ENCODE data around the gene KAZN. TPM values are rescaled to one million over a fixed set of nuclear protein-coding genes. Genes with fewer than 3 reads are reported as not detected.

Gene KAZN
- polyA plus RNA-seq, 1 of the 3 experiments (the other 2 are of a cell fraction), result 6.8 TPM

DNA sequence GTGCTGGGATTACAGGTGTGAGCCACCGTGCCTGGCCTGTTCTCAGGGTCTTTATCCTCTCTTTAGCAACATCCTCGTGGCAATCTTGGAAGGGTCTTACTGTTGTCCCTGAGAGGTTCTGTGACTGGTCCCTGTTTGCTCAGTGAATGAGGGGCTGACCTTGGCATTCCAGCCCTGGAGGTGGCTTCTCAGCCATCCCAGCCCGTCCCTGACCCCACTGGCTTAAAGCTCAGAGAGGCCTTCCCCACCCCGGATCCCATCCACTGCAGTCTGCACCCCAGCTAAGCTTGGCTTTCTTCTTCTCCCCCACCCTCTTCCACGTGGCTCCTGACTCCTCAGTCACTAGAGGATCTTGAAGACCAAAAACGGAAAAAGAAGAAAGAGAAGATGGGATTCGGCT, 466.8 kb downstream of the KAZN start:
- H2AFZ ChIP-seq (ENCODE audit: low read depth), result no peak overlapping the region
- no peaks in the 10 kb centered on the region for H3K27me3 ChIP-seq (ENCODE audit: insufficient read depth)
- no peak overlapping the region for H3K9ac ChIP-seq
- ChIA-PET CTCF (interaction anchor here (2.3 kb wide), 1 partner anchor 18 kb away, joined by 7 read pairs; no protein-coding TSS in a partner anchor), POLR2A (no interaction called here)
- no peaks in the 10 kb centered on the region for H3K9me2 ChIP-seq
- no peaks in the 10 kb centered on the region for H3K4me1 ChIP-seq (ENCODE audit: control insufficient read depth in 1 of 2, insufficient read depth in 2 of 2, low read depth in 1 of 2, low read length in 1 of 2)
- H3K4me2 ChIP-seq, result no peak overlapping the region
- H3K27ac ChIP-seq (ENCODE audit: low read depth in 2 of 2, low read length in 1 of 2), result no peak overlapping the region
- no peaks in the 10 kb centered on the region for H3K79me2 ChIP-seq (ENCODE audit: insufficient read depth)
- peaks cover 16 to 54% of the 10 kb centered on the region in 2 experiments for H3K36me3 ChIP-seq (replicated peaks in 1 of 2; ENCODE audit: control insufficient read depth in 1 of 2, insufficient read depth in 2 of 2, low read length in 1 of 2)
- no peaks in the 10 kb centered on the region for H3F3A ChIP-seq (replicated peaks; ENCODE audit: insufficient read depth)
- no peak for TF ChIP-seq RCOR1 (IDR thresholded peaks at IDR 0.05; ENCODE audit: low read length)
- no peak for TF ChIP-seq RFX5 (IDR thresholded peaks at IDR 0.05; ENCODE audit: low read length)
- TF ChIP-seq YY1 (IDR thresholded peaks at IDR 0.05; ENCODE audit: low read depth), result no peak
- no peak for TF ChIP-seq FOSL2 (IDR thresholded peaks at IDR 0.05; ENCODE audit: borderline replicate concordance, low read depth)
- TF ChIP-seq TAF1 (IDR thresholded peaks at IDR 0.05; ENCODE audit: borderline replicate concordance, low read depth, low read length), result no peak
- TF ChIP-seq POLR2AphosphoS5 (IDR thresholded peaks at IDR 0.05; ENCODE audit: low read depth, low read length), result no peak
- TF ChIP-seq FOXM1 (IDR thresholded peaks at IDR 0.05; ENCODE audit: low read depth), result no peak
- TF ChIP-seq, protein P1, sequence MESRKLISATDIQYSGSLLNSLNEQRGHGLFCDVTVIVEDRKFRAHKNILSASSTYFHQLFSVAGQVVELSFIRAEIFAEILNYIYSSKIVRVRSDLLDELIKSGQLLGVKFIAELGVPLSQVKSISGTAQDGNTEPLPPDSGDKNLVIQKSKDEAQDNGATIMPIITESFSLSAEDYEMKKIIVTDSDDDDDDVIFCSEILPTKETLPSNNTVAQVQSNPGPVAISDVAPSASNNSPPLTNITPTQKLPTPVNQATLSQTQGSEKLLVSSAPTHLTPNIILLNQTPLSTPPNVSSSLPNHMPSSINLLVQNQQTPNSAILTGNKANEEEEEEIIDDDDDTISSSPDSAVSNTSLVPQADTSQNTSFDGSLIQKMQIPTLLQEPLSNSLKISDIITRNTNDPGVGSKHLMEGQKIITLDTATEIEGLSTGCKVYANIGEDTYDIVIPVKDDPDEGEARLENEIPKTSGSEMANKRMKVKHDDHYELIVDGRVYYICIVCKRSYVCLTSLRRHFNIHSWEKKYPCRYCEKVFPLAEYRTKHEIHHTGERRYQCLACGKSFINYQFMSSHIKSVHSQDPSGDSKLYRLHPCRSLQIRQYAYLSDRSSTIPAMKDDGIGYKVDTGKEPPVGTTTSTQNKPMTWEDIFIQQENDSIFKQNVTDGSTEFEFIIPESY (IDR thresholded peaks at IDR 0.05; ENCODE audit: borderline replicate concordance, low read depth), result no peak
- TF ChIP-seq, protein P2, sequence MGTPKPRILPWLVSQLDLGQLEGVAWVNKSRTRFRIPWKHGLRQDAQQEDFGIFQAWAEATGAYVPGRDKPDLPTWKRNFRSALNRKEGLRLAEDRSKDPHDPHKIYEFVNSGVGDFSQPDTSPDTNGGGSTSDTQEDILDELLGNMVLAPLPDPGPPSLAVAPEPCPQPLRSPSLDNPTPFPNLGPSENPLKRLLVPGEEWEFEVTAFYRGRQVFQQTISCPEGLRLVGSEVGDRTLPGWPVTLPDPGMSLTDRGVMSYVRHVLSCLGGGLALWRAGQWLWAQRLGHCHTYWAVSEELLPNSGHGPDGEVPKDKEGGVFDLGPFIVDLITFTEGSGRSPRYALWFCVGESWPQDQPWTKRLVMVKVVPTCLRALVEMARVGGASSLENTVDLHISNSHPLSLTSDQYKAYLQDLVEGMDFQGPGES (IDR thresholded peaks at IDR 0.05; ENCODE audit: low read depth, low read length), result no peak
- TF ChIP-seq, protein P3, sequence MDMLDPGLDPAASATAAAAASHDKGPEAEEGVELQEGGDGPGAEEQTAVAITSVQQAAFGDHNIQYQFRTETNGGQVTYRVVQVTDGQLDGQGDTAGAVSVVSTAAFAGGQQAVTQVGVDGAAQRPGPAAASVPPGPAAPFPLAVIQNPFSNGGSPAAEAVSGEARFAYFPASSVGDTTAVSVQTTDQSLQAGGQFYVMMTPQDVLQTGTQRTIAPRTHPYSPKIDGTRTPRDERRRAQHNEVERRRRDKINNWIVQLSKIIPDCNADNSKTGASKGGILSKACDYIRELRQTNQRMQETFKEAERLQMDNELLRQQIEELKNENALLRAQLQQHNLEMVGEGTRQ (IDR thresholded peaks at IDR 0.05; ENCODE audit: borderline replicate concordance, low read depth, low read length), result no peak
- no peak for DNase-seq
- H3K9me3 ChIP-seq, result no peaks in the 10 kb centered on the region
- no peak overlapping the region for H3K4me3 ChIP-seq (ENCODE audit: low read depth in 2 of 2, low read length in 1 of 2)
- 86% methylated on average over 7 of the region's 7 CpGs for WGBS (ENCODE audit: low lambda C conversion rate)
- no peaks in the 10 kb centered on the region for H4K20me1 ChIP-seq (ENCODE audit: insufficient read depth)

DNA sequence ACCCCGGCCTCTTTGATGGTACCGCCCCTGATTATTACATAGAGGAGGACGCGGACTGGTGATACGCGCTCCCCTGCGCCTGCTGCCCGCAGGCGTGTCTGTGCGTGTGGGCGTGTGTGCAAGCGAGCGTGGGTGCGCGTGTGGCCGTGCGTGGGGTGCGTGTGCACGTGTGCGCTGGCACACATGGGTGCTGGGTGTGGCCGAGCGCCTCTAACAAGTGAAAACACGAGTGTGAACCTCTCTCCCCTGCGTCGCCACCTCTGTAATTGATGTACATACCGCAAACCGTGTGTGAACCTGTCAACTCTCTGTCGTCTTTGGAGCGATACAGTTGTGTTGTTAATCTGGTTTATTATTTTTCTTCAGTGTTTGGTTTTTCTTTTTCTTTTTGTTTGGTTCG, 467.3 kb downstream of the KAZN start:
- no peaks in the 10 kb centered on the region for H3K27me3 ChIP-seq (ENCODE audit: insufficient read depth)
- no peak overlapping the region for H3K9ac ChIP-seq
- H3K9me3 ChIP-seq, result no peaks in the 10 kb centered on the region
- no peaks in the 10 kb centered on the region for H4K20me1 ChIP-seq (ENCODE audit: insufficient read depth)
- peaks cover 16 to 50% of the 10 kb centered on the region in 2 experiments for H3K36me3 ChIP-seq (replicated peaks in 1 of 2; ENCODE audit: control insufficient read depth in 1 of 2, insufficient read depth in 2 of 2, low read length in 1 of 2)
- no peaks in the 10 kb centered on the region for H3K79me2 ChIP-seq (ENCODE audit: insufficient read depth)
- H3K4me3 ChIP-seq (ENCODE audit: low read depth in 2 of 2, low read length in 1 of 2), result no peak overlapping the region
- H3F3A ChIP-seq (replicated peaks; ENCODE audit: insufficient read depth), result no peaks in the 10 kb centered on the region
- ChIA-PET POLR2A (no interaction called here), CTCF (interaction anchor here (2.3 kb wide), 1 partner anchor 19 kb away, joined by 7 read pairs; no protein-coding TSS in a partner anchor)
- no peak overlapping the region for H3K4me2 ChIP-seq
- TF ChIP-seq FOXJ3 (CRISPR knock-in tag; IDR thresholded peaks at IDR 0.05) (no peak), TCF12 (IDR thresholded peaks at IDR 0.05) (no peak), EZH2phosphoT487 (IDR thresholded peaks at IDR 0.05; ENCODE audit: borderline replicate concordance, low read depth) (no peak), JUND (IDR thresholded peaks at IDR 0.05) (no peak), RFX5 (IDR thresholded peaks at IDR 0.05; ENCODE audit: low read length) (no peak)
- TF ChIP-seq, protein P4, sequence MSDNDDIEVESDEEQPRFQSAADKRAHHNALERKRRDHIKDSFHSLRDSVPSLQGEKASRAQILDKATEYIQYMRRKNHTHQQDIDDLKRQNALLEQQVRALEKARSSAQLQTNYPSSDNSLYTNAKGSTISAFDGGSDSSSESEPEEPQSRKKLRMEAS (IDR thresholded peaks at IDR 0.05; ENCODE audit: low read depth), result no peak
- no peaks in the 10 kb centered on the region for H3K9me2 ChIP-seq
- no peak for DNase-seq
- no peak overlapping the region for H3K27ac ChIP-seq (ENCODE audit: low read depth in 2 of 2, low read length in 1 of 2)
- H3K4me1 ChIP-seq (ENCODE audit: control insufficient read depth in 1 of 2, insufficient read depth in 2 of 2, low read depth in 1 of 2, low read length in 1 of 2), result no peaks in the 10 kb centered on the region
- 97% methylated on average over 29 of the region's 30 CpGs for WGBS (ENCODE audit: low lambda C conversion rate)
- H2AFZ ChIP-seq (ENCODE audit: low read depth), result no peak overlapping the region
